Hematopoietic multipotent progenitor cell treated with erythropoietin and hydrocortisone succinate and interleukin-3 and kit ligand, for 17 days (in vitro differentiated cells): ENCODE results near the gene ERP44.

ENCODE experiments used
- DNase-seq: peaks from one replicate; pipeline ENCODE4 v3.0.0-alpha.2; 2015; ENCODE audit warnings: low spot score

ERP44 gene

DNA sequence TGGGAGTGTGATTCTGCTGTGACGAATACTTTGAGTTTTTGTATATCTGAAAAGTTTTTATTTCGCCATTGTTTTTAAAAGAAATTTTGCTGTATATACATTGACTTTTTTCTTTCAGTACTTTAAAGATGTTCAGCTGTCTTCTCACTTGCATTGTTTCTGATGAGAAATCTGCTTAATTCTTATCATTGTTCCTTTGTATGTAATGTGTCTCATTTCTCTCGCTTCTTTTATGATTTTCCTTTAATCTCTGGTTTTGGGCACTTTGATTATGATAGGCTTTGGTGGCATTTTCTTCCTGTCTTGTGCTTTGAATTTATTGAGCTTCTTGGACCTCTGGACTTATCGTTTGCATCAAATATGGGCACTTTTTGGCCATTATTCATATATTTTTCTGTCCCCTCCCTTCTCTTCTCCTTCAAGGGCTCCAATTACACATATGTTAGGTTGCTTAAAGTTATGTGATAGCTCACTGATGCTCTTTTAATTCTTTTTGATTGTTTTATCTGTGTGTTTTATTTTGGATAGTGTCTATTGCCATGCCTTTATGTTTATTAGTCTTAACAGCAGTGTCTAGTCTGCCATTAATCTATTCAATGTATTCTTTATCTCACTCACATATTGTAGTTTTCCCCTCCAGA is 161.7 kb downstream of the ERP44 start:
- DNase-seq = no peak

DNA sequence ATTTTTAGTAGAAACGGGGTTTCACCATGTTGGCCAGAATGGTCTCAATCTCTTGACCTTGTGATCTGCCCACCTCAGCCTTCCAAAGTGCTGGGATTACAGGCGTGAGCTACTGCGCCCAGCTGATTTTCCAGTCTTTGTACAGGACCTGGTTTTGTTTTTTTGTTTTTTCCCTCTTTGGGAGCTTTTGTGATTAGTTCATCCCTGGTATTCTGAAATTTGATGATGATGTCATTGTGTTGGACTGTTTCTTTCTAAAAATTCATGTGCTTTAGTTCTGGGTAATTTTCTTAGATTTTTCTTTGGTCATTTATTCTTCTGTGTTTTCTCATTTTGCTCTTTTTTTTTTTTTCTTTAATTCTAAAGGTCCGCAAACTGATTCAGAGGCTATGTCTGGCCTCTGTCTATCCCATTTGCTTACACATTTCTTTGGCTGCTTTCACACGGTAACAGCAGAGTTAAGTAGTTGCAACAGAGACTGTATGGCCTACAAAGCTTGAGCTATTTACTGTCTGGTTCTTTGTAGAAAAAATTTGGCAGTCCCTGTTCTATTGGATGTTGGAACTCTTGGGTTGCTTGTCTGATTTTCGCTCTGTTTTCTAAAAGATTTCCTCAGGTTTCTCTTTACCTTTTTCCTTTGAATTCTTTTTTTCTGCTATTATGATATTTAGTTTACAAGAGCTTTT is 167.5 kb downstream of the ERP44 start:
- no peak for DNase-seq

DNA sequence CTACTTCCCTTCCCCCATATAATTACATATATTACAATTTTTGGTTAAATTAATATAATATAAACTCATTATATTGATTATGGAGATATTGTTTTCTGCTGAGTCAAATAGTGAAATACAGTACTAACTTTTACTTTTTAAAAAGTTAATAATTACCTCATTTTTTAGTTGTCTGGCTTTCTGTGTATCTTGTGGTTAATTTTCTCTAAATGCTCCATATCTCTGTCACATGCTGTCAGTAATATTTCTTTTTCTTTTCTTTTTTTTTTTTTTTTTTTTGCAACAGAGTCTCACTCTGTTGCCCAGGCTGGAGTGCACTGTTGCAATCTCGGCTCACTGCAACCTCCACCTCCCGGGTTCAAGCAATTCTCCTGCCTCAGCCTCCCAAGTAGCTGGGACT is 169.1 kb downstream of the ERP44 start:
- no peak for DNase-seq
